HG02943 (cell line): Measurements from ENCODE around the gene ZBTB46.

Source experiments
- ATAC-seq: cut with Tn5 transposase; IDR thresholded peaks from one replicate; pipeline ENCODE4 v1.9.1; 2021; ENCODE audit warnings: mild to moderate bottlenecking, low read depth, moderate library complexity; ENCODE audit not compliant: unreplicated experiment

ZBTB46 gene

DNA sequence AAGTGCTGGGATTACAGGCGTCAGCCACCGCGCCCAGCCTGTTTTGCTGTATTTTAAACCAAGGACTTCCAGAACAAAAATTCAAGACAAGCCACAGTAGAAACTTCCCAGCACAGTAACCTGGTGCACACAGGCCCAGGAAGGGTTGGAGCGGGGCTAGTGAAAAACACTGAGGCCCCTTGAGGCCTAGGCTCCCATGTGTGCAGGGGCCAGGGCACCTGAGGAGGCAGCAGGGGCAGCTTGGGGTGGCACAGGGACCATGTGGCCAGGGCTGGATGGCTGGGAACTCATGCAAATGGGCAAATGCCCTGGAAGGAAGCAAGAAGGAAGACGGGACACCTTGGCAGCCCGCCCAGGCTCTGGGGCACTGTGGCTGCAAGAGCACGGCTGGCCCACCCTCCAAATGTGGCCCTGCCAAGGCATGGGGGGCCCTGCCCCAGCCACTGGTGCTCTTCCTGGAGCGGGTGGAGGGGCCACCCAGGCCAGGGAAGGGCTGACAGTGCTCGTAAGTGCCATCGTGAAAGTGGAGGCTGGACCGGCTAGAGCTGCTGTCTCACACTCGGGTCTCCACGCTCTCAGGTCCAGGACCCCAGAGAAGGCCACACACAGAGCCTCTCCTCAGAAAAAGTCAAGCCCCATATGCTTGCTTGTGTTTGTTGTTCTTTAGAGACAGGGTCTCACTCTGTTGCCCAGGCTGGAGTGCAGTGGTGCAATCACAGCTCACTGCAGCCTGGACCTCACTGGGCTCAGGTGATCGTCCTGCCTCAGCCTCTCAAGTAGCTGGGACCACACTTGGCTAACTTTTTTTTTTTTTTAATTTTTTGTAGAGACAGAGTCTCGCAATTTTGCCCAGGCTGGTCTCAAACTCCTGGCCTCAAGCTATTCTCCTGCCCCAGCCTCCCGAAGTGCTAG lies 81.2 kb downstream of the ZBTB46 start:
- no peak for ATAC-seq

DNA sequence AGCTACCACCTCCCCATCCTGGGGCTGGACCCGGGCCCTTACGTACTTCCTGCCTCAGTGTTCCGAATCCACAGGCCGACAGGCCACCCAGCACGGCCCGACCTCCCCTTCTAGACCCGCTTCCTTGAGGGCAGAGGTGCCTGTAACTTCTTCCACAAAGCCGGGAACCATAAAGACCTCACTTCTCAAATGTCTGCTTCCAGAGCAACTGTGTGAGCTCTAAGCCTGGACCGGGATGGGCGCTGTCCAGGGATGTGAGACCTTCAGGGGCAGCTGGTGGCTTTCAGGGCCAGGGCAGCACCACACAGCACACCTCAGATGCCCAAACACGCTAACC lies 82.2 kb downstream of the ZBTB46 start:
- no peak for ATAC-seq

DNA sequence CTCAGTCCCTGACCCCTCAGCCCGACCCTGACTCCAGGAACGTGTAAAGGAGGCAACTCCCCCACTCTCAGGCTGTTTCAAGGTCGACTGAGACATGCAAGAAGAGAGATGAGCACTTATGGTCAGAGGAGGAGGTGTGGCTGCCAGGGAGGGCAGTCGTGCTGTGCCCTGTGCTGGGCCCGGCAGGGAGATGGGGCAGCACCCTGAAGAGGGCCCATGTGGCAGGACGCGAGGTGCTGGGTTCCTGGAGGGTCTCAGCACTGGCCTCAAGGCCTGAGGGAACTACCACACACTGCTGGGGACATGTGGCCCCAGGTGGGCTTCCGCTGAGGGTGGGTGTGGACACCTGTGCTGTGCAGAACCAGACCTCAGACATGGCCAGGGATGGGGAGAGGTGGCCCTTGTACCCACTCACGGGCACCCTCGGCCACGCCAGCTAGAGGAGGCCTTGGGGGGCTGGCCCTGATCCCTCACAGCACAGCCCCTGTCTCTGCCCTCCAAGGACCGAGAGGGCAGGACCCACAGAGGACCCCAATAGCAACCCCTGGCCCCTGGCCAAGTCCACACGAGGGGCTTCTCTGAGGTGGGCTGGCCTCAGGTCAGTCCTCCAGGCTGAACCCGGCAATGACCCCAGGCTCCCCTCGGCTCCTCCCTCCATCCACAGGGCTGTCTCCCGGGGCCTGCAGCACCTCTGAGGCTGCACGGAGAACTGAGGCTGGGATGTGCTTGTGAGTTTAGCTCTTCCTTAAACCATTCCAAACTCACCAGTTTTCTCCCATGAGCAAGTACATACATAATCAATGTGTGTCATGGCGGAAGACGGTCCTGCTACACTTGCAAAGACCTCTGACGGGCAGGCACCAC lies 82.8 kb downstream of the ZBTB46 start:
- no peak for ATAC-seq

DNA sequence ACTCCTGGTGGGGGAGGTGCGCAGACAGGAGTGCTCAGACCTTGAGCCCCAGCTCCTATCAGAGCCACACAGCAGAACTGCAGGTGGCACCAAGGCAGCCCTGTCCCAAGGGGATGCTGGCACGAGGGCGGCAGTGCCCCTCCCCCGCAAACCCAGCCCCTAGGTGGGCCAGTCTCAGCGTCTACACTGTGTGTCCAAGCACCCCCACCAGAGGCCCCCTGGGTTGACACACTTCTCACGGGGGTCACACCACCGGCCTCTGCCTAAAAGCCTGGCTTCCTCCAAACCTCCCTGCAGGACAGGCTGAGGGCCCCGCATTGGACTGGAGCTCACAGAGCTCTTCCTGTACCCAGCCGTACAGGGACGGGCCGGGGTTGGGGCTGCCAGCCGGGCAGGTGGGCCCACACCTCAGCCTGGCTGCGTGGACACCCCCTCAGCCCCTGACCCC lies 83.4 kb downstream of the ZBTB46 start:
- ATAC-seq = no peak

DNA sequence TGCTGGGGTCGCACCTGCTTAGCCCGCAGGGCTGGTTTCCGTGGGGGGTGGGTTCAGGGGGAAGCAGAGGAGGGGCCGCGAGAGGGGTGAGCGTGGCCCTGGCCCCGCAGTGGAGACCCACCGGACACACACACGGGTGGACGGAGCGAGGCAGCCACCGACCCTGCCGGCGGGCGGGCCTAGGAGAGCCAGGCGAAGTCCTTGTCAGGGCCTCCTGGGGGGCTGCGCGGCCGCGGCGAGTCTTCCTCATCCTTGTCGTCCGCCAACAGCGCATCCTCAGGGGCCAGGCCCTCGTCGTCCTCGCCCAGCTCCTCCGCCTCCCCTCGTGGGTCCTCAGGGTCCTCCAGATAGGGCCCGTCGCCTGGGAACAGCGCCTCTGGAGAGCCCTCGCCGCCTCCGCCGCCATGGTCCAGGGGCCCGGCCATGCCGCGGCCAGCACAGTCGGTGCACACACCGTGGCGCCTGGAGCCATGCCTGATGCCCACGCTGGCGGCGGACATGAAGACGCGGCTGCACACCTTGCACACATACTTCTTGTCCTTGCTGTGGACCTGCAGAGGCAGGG lies 84.2 kb downstream of the ZBTB46 start:
- ATAC-seq = no peak

DNA sequence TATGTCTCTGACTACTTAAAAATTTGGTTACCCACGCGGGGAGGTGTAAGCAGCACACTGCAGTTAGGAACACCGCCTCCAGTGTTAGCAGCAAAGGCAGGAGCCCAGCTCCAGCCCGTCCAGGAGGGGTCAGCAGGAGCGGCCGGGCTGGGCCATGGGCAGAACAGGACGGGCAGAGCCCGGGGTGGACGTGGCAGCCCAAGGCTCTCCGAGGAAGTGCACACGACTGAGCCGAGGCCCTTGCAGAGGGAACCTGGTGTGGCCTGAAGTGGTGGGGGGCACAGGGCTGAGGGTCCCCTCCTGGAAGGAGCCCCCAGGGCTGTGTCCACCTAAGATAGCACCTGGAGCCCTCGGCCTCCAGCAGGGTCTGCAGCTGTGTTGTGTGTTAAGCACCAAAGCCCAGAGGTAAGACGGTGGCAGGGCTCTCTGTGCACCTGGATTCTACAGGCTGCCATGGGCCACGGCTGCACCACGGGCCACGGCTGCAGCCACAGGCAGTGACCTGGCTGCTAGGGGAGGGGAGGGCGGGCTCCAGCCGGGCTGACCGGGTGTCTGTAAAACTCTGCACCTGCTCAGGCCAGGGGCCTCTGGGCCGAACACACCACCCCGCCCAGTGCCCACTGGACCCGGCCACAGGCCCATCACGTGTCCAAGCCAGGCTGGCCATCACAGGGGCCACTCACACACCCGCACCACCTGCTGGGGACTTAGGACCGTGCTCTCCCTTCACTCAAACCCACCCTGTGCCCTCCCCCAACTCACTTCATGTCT lies 84.9 kb downstream of the ZBTB46 start:
- no peak for ATAC-seq

DNA sequence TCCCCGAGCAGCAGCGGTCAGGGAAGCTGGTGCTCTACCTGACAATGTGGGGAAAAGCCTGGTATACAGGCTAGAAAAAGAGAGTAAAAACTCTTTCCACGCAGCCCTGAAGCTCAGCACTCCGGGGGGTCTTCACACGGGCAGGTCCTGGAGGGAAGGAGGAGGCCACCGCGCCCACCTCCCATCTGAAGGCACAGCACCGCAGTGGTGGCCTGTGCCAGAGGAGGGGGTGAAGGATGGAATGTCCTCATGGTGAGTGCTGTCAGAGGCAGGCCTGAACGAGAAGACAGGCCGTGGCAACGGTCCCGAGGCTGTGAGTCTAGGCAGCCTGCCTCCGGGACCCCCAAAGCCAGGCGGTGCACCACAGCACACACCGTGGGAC lies 85.6 kb downstream of the ZBTB46 start:
- ATAC-seq = no peak

DNA sequence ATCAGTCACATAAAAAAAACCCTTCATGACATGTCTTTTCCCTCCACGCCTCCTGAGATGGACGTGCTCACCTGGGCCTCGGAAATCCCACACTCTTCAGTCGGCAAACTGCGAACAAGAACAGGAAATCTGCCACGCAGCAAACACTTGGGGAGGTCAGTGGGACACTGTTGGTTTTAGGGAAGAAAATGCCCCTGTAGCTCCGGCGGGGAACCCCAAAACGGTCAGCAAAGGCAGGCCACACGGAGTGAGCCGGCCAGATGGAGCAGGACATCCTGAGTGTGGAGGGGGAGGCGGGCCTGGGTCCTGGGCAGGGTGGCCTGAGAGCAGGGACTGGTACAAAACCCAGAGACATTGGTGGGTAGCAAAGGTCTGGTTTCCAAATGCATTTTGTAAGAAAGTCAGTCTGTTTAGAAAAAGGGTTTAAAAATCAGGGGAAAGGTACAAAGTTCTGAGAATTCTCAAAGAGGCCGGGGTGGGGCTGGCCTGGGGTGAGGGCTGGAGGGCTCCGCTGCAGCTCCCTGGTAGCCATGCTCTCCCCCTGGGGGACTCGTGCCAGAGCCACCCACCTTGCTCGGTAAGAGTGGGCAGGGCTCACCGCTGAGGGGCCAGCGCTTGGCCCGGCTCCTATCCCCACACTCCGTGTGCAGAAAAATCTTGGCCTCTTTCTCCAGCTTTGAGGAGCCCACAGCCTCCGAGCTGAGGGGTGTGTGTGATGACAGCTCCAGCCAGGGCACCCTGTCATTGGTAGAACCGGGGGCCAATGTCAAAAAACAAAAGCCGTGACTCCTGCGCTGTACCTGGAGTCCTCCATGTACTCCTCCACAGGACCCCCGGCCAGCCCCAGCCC lies 86.3 kb downstream of the ZBTB46 start:
- ATAC-seq = no peak

DNA sequence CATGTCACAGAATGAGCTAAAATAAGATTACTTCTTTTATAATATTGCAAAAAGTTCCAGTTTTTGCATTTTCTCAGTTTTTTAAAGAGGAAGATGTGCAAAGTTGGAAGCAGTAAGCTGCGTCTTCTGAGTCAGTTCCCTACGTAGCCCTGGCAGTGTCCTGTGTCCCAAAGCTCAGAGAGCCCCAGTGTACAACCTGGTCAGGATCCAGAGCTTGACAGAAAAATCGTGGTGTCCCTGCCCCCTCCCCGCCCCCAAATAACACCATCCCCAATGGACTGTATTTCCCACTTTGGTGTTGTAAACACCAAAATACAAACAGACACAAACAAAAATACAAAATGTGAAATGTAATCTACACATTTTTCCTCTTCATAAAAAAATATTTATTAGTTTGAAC lies 86.9 kb downstream of the ZBTB46 start:
- no peak for ATAC-seq

DNA sequence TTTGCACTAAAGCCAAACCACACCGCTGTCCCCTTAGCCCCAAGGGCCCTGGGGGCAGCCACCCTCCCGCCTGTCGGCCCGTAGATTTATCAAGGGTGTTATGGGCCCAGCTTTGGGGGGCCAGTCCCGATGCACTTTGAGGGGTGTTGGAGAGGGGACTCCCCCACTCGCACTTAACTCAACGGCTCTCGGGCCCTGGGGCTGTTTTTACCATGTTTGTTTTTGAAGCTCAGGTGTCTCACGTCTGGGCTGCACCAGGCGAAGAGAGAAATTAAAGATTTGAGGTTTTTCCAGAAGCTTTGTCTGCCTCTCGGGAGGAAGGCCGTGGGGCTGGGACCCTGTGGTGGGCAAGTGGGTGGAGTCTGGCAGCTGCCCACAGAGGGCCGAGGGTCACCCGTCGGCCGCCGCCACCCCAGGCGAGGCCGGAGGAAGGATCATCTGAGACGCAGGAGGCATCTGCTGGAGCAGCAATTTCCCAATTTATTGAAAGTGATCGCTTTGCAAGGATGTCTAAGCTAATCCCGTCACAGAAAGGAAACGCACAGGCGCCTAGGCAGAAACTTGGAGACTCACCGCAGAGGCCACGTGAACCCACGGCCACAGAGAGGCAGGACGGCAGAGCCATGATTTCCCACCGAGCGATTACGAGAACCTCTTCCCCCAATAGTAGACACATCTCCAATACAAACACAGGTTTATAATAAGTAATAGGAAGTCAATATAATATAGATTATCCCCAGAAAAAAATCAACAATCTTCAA lies 87.7 kb downstream of the ZBTB46 start:
- ATAC-seq = no peak

DNA sequence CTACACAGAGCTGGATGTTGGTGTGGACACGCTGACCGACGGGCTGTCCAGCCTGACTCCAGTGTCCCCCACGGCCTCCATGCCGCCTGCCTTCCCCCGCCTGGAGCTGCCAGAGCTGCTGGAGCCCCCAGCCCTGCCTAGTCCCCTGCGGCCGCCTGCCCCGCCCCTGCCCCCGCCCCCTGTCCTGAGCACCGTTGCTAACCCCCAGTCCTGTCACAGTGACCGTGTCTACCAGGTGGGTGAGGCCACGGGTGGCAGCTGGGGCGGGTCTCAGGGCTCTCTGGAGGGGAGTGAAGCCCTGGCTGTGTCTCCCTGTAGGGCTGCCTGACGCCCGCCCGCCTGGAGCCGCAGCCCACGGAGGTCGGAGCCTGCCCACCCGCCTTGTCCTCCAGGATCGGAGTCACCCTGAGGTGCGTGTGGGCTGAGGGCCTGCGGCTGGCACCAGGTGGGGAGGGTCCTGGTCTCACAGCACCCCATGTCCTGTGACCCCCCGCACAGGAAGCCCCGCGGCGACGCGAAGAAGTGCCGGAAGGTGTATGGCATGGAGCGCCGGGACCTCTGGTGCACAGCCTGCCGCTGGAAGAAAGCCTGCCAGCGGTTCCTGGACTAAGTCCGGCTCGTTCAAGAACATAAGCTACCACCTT lies 88.6 kb downstream of the ZBTB46 start:
- no peak for ATAC-seq

DNA sequence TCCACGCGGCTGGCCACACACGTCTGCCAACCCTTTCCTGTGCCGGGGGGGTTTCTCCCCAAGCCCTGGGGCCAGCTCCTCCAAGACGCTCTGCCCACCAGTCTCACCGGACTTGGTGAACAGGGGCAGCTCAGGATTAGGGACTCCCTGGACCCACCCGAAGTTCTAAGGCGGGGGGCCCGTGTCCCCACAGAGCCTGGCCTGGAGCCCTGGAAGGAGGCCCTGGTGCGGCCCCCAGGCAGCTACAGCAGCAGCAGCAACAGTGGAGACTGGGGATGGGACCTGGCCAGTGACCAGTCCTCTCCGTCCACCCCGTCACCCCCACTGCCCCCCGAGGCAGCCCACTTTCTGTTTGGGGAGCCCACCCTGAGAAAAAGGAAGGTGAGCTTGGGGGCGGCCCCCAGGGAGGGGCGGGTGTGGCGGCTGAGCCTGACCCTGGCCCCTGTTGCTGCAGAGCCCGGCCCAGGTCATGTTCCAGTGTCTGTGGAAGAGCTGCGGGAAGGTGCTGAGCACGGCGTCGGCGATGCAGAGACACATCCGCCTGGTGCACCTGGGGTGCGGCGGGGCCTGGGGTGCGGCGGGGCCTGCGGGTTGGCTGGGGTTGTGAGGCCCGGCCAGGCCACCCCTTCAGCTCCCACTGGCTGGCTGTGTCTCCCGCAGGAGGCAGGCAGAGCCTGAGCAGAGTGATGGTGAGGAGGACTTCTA lies 89.2 kb downstream of the ZBTB46 start:
- no peak for ATAC-seq

DNA sequence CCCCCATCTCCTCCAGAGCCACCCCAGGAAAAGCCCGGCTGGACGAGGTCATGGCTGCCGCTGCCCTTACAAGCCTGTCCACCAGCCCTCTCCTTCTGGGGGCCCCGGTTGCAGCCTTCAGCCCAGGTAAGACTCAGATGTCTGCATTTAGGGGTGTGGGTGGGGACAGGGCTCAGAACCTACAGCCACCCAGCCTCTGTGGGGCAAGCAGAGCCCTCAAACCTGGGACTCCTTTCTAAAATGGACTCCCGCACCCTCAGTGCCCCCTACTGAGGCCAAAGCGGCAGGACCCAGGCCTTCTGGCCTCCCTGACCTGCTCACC lies 89.7 kb downstream of the ZBTB46 start:
- no peak for ATAC-seq

DNA sequence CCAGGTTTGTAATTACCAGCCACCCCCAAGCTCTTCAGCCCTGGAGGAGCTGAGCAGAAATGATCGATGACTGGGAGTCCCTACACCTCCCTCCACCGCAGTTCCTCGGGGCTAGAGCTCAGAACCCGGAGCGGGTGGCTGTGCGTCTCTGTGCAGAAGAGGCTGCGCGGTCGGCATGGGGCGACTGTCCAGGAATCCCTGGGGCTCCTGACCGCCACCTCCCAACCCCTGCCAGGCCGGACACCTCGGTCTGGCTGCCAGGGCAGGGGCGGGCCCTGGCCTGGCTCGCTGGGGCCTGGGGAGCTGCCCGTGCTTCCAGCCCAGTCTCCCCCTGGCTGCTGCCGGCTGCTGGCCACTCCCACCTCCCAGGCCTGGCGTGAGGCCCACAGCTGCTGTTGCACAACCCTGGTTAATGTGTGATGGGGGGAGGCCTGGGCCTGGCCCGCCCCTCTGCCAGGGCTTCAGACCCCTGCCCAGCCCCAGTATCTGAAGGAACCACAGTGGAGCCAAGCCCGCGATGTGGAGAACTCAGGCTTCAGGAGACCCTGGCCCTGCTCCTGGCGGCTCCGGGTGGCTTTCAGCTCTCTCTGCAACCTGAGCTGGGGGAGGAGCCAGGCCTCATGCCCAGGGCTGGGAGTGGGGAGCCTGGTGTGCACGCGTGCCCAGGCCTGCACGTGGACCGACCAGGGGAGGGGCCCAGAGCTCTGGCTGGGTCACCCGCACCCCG lies 90.3 kb downstream of the ZBTB46 start:
- ATAC-seq = no peak

DNA sequence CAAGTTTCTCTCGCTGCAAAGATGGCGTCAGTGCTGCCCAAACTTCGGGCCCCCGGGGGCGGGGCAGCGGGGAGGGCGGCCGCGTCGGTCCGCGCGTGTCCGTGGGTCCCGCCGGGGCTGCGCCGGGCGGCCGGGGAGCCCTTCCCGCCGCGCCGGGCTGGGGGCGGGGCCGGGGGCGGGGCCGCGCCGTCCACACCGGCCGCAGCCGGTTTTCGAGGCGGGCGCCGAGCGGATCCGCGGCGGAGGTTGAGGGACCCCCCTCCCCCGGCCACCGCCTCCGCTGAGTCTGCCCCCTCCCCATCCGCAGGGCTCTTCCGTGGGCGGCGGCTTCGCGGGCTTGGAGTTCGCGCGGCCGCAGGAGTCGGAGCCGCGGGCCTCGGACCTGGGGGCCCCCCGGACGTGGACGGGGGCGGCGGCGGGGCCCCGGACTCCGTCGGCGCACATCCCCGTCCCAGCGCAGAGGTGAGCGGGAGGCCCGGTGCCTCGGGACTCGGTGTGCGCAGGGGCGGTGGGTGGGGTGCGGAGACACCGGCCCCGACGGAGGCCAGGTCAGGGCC lies 90.9 kb downstream of the ZBTB46 start:
- ATAC-seq = no peak

DNA sequence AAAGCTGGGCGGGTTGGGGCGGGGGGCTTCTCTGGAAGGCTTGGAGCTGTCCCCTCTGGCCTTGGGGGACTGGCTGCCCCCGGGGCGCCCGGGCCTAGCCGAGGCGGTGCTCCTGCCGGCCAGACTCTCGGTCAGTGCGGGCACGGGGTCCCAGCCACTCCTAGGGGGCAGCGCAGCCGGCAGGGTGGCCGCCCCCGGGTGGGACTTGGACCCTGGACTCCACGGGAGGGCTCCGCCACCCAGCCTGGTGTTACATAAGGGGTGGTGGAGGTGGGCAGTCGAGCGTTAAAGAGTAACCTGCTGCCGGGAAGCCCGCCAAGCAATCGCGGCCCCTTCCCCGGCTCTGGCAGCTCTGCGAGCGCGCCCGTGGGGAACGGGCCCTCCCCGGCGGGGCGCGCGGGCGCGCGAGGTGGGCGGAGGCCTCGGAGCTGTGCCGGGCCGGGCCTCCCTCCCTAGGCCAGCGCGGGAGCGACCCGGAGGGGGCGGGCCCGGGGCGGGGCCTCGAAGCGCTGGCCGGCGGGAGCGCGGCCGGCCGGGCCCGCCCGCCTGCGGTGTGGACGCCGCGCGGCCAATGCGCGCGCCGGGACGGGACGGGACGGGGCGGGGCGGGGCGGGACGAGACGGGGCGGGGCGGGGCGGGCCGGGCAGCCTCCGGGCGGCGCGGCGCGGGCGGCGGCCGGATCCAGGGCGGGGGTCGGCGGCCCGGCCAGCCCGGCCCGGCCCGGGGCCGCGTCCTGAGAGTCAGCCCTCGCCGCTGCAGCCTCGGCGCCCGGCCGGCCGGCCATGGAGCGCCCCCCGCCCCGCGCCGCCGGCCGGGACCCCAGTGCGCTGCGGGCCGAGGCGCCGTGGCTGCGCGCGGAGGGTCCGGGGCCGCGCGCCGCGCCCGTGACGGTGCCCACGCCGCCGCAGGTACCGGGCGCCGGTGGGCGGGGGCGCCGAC lies 91.7 kb downstream of the ZBTB46 start, which contains the start of gene SLC2A4RG:
Gene SLC2A4RG (plus strand): TSS at position 647 of the 940 bp plus-strand sequence. CDS start 137 bp downstream, at position 784.
- no peak for ATAC-seq
